ENCODE results near the gene RBM14.
A peak's percentile ranks its signal among the peaks of the same experiment; 100 is the strongest.

Gene RBM14

GRCh38 chr11:66652651-66653050, 36.2 kb downstream of the RBM14 start:
- no peak overlapping the region for H3K9ac ChIP-seq (ENCODE audit: low read length)
- no peaks in the 10 kb centered on the region for H3K4me1 ChIP-seq (ENCODE audit: control insufficient read depth, insufficient read depth, low read length)
- H3K36me3 ChIP-seq (ENCODE audit: control insufficient read depth, insufficient read depth, low read length) = peaks cover 64% of the 10 kb centered on the region

GRCh38 chr11:66653123-66653522, 36.7 kb downstream of the RBM14 start:
- Histone ChIP-seq H3K9ac (ENCODE audit: low read length) (no peak overlapping the region), H3K9me3 (ENCODE audit: control insufficient read depth, insufficient read depth, low read depth, low read length) (no peaks in the 10 kb centered on the region; the same call in 1 of the 2 replicates), H3K4me1 (ENCODE audit: control insufficient read depth, insufficient read depth, low read length) (no peaks in the 10 kb centered on the region), H3K4me3 (ENCODE audit: low read depth, low read length) (no peak overlapping the region), H3K27ac (ENCODE audit: low read depth, low read length) (no peak overlapping the region), H3K27me3 (ENCODE audit: control insufficient read depth, insufficient read depth, low read length) (no peaks in the 10 kb centered on the region), H3K36me3 (ENCODE audit: control insufficient read depth, insufficient read depth, low read length) (peaks cover 61% of the 10 kb centered on the region)

More at GRCh38 chr11:66652651-66653050, 36.2 kb downstream of the RBM14 start:
- no peak overlapping the region for H3K27ac ChIP-seq (ENCODE audit: low read depth, low read length)
- no peaks in the 10 kb centered on the region for H3K27me3 ChIP-seq (ENCODE audit: control insufficient read depth, insufficient read depth, low read length)
- H3K9me3 ChIP-seq (ENCODE audit: control insufficient read depth, insufficient read depth, low read depth, low read length) = no peaks in the 10 kb centered on the region; the same call in 1 of the 2 replicates
- no peak overlapping the region for H3K4me3 ChIP-seq (ENCODE audit: low read depth, low read length)

- Histone ChIP-seq H3K4me3 (ENCODE audit: low read depth, low read length) (no peak overlapping the region), H3K36me3 (ENCODE audit: control insufficient read depth, insufficient read depth, low read length) (peaks cover 55% of the 10 kb centered on the region), H3K27ac (ENCODE audit: low read depth, low read length) (no peak overlapping the region)
Observed at GRCh38 chr11:66659763-66660162, 43.3 kb downstream of the RBM14 start.

GRCh38 chr11:66663741-66664296, 47.4 kb downstream of the RBM14 start:
- Histone ChIP-seq H3K36me3 (ENCODE audit: control insufficient read depth, insufficient read depth, low read length) (peaks cover 80% of the 10 kb centered on the region), H3K27me3 (ENCODE audit: control insufficient read depth, insufficient read depth, low read length) (no peaks in the 10 kb centered on the region), H3K27ac (ENCODE audit: low read depth, low read length) (no peak overlapping the region; the same call in 1 of the 2 replicates), H3K4me3 (ENCODE audit: low read depth, low read length) (no peak overlapping the region), H3K9ac (ENCODE audit: low read length) (no peak overlapping the region), H3K4me1 (ENCODE audit: control insufficient read depth, insufficient read depth, low read length) (no peaks in the 10 kb centered on the region), H3K9me3 (ENCODE audit: control insufficient read depth, insufficient read depth, low read depth, low read length) (no peaks in the 10 kb centered on the region)

More at GRCh38 chr11:66659763-66660162, 43.3 kb downstream of the RBM14 start:
- H3K9ac ChIP-seq (ENCODE audit: low read length) = no peak overlapping the region
- no peaks in the 10 kb centered on the region for H3K27me3 ChIP-seq (ENCODE audit: control insufficient read depth, insufficient read depth, low read length)
- no peaks in the 10 kb centered on the region for H3K9me3 ChIP-seq (ENCODE audit: control insufficient read depth, insufficient read depth, low read depth, low read length)
- H3K4me1 ChIP-seq (ENCODE audit: control insufficient read depth, insufficient read depth, low read length) = no peaks in the 10 kb centered on the region

- peaks cover 77% of the 10 kb centered on the region for H3K36me3 ChIP-seq (ENCODE audit: control insufficient read depth, insufficient read depth, low read length)
Observed at GRCh38 chr11:66665369-66665768, 48.9 kb downstream of the RBM14 start.

GRCh38 chr11:66670816-66671215, 54.4 kb downstream of the RBM14 start:
- H3K9me3 ChIP-seq (ENCODE audit: control insufficient read depth, insufficient read depth, low read depth, low read length) = no peaks in the 10 kb centered on the region
- H3K27me3 ChIP-seq (ENCODE audit: control insufficient read depth, insufficient read depth, low read length) = no peaks in the 10 kb centered on the region
- peaks cover 51% of the 10 kb centered on the region for H3K36me3 ChIP-seq (ENCODE audit: control insufficient read depth, insufficient read depth, low read length)
- H3K9ac ChIP-seq (ENCODE audit: low read length) = no peak overlapping the region
- no peak overlapping the region for H3K4me3 ChIP-seq (ENCODE audit: low read depth, low read length)
- H3K27ac ChIP-seq (ENCODE audit: low read depth, low read length) = no peak overlapping the region
- peaks cover 7% of the 10 kb centered on the region; the same call in 1 of the 2 replicates for H3K4me1 ChIP-seq (ENCODE audit: control insufficient read depth, insufficient read depth, low read length)

More at GRCh38 chr11:66665369-66665768, 48.9 kb downstream of the RBM14 start:
- H3K4me1 ChIP-seq (ENCODE audit: control insufficient read depth, insufficient read depth, low read length) = no peaks in the 10 kb centered on the region
- H3K9ac ChIP-seq (ENCODE audit: low read length) = no peak overlapping the region
- no peaks in the 10 kb centered on the region for H3K9me3 ChIP-seq (ENCODE audit: control insufficient read depth, insufficient read depth, low read depth, low read length)
- no peaks in the 10 kb centered on the region for H3K27me3 ChIP-seq (ENCODE audit: control insufficient read depth, insufficient read depth, low read length)
- no peak overlapping the region for H3K4me3 ChIP-seq (ENCODE audit: low read depth, low read length)
- no peak overlapping the region for H3K27ac ChIP-seq (ENCODE audit: low read depth, low read length)

GRCh38 chr11:66674964-66675602, 58.7 kb downstream of the RBM14 start:
- no peaks in the 10 kb centered on the region for H3K27me3 ChIP-seq (ENCODE audit: control insufficient read depth, insufficient read depth, low read length)
- H3K4me1 ChIP-seq (ENCODE audit: control insufficient read depth, insufficient read depth, low read length) = peaks cover 19% of the 10 kb centered on the region
- H3K4me3 ChIP-seq (ENCODE audit: low read depth, low read length) = peak overlapping the region; percentile 8
- peaks cover 21% of the 10 kb centered on the region for H3K36me3 ChIP-seq (ENCODE audit: control insufficient read depth, insufficient read depth, low read length)
- no peaks in the 10 kb centered on the region for H3K9me3 ChIP-seq (ENCODE audit: control insufficient read depth, insufficient read depth, low read depth, low read length)
- H3K9ac ChIP-seq (ENCODE audit: low read length) = no peak overlapping the region
- H3K27ac ChIP-seq (ENCODE audit: low read depth, low read length) = no peak overlapping the region

- peaks cover 17% of the 10 kb centered on the region for H3K36me3 ChIP-seq (ENCODE audit: control insufficient read depth, insufficient read depth, low read length)
- peak overlapping the region; percentile 75 for H3K4me3 ChIP-seq (ENCODE audit: low read depth, low read length)
- no peaks in the 10 kb centered on the region for H3K9me3 ChIP-seq (ENCODE audit: control insufficient read depth, insufficient read depth, low read depth, low read length)
- no peak overlapping the region for H3K9ac ChIP-seq (ENCODE audit: low read length)
- no peak overlapping the region for H3K27ac ChIP-seq (ENCODE audit: low read depth, low read length)
- H3K4me1 ChIP-seq (ENCODE audit: control insufficient read depth, insufficient read depth, low read length) = peaks cover 19% of the 10 kb centered on the region
- H3K27me3 ChIP-seq (ENCODE audit: control insufficient read depth, insufficient read depth, low read length) = no peaks in the 10 kb centered on the region
Observed at GRCh38 chr11:66676282-66676919, 60.0 kb downstream of the RBM14 start.
